SK-N-MC (cell line): Measurements from ENCODE around the gene SMURF1.

ENCODE experiments used
- EZH2 ChIP-seq: fragments of 200-600 bp; sonication (generic); IDR thresholded peaks from one replicate; pipeline ENCODE4 v1.6.1; 2017; ENCODE audit warnings: antibody characterized with exemption
- POLR2AphosphoS5 ChIP-seq: IDR thresholded peaks from 2 replicates; pipeline ENCODE4 v1.6.1; 2012; ENCODE audit warnings: mild to moderate bottlenecking, low read depth, low read length, borderline replicate concordance

GRCh38 chr7:99112979-99113378 lies 30.9 kb downstream of the SMURF1 start:
- TF ChIP-seq POLR2AphosphoS5 (no peak), EZH2 (no peak)
